GM21528 (cell line): Measurements from ENCODE around the gene VPS13D.
"Not testable (repeated sequence)": the region's sequence is repeated elsewhere in the genome, so short reads cannot be mapped to it uniquely, and the experiment has no call there.

Experiments used
- ATAC-seq: cut with Tn5 transposase; IDR thresholded peaks from one replicate; pipeline ENCODE4 v1.9.1; 2021; ENCODE audit warnings: mild to moderate bottlenecking, moderate library complexity; ENCODE audit not compliant: unreplicated experiment, low FRiP score

The VPS13D gene

DNA sequence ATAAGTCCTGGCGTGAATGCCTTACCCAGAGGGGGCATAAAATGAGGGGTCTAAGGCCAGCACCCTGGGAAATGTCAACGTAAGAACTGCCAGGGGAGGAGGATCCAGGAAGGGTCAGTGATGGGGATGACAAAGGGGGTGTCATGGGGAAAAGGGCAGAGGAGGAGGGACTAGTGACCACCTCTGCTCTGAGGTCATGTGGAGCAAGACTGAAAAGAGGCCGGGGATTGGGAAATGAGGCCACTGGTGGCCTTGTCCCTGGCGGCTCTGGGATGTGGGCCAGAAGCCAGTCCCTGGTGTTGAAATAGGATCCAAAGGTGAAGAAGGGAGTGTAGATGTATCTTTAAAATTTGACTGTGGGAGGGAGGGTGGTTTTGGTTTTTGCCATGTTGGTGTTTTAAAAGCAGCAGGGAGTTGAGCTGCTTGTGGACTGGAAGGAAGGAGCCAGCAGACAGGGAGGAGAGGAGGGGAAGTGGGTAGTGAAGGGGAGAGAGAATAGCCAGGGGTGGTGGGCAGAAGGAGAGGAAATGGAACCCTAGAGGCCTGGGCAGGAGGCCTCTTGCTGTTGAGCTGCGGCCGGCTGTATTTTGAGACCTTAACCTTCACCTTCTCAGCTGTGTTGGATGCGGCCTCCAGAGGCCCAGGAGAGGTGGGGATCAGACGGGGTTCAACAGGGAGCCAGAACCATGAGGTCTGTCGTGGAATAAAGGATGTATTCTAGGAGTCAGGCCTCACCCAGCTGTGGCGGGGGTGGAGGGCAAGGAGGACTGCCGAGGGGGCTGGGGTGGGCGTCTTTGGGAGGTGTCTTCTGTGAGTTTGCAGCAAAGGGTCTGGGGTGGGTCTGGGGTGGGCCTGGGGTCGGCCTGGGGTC lies 295.7 kb downstream of the VPS13D start:
- ATAC-seq, result no peak

DNA sequence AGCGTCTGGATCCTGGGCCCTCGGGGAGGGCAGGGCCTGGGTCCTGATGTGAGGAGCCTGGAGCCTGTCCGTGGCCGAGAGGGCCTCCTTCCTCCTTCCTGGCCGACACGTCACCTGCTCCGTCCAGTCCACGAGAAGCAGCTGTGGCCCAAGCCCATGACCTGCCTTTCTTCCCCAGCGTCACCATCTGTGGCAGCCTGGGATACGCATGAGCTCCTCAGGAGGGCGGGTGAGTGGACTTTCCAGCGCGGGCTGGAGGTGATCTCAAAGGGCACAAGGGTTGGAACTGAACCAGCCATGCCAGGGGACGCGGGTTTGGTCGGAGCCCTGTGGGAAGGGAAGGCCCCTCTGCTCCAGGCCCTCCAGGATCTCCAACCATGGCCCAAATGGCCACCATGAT lies 297.7 kb downstream of the VPS13D start:
- ATAC-seq, result no peak

DNA sequence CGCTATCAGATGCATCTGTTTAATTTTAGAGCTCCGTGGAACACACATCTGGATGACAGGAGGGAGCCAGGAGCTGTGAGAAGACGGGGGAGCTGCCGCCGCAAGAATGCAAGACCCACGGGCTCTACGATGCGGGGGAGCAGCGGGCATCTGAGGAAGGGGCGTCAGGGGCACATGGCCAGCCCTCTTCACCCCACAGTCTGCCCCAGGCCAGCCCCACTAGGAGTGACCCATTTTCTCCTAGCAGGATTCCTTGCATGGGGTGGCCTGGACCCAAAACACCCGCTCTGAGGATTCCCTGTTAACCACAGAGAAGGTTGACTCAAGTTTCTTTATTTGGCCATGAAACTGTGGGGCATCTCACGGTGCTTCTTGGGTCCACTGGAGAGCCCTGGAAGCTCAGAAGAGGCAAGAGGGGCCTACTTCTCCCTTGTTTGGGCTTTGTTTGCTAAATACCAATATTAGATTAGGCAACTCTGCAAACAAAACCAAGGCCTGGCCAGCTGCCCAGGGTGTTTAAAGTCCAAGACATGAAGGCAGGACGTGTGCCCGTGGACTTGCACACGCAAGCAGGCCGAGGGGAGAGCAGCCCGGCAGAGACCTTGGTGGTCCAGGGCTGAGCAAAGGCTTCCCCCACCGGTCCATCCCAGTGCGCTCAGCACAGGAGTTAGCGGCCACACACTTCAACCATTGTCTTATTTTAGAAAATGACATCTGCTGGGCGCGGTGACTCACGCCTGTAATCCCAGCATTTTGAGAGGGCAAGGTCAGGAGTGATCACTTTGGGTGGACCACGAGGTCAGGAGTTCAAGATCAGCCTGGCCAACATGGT lies 298.4 kb downstream of the VPS13D start:
- ATAC-seq, result no peak

DNA sequence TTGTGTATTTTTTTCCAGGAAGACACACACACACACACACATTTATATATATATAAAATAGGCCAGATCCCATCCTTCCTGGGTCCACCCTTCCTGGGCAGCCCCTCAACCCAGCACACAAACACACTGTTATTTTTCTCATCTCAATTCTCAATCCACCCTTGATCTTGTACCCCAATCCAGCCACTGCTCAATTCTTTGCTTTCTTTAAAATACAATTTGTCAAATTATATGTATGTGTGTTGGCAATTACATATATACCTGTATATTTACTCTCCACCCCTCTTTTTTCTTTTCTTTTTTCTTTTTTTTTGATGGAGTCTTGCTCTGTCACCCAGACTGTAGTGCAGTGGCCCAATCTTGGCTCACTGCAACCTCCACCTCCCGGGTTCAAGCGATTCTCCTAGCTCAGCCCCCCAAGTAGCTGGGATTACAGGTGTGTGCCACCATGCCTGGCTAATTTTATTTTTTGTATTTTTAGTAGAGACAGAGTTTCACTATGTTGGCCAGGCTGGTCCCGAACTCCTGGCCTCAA lies 299.9 kb downstream of the VPS13D start:
- no peak for ATAC-seq

DNA sequence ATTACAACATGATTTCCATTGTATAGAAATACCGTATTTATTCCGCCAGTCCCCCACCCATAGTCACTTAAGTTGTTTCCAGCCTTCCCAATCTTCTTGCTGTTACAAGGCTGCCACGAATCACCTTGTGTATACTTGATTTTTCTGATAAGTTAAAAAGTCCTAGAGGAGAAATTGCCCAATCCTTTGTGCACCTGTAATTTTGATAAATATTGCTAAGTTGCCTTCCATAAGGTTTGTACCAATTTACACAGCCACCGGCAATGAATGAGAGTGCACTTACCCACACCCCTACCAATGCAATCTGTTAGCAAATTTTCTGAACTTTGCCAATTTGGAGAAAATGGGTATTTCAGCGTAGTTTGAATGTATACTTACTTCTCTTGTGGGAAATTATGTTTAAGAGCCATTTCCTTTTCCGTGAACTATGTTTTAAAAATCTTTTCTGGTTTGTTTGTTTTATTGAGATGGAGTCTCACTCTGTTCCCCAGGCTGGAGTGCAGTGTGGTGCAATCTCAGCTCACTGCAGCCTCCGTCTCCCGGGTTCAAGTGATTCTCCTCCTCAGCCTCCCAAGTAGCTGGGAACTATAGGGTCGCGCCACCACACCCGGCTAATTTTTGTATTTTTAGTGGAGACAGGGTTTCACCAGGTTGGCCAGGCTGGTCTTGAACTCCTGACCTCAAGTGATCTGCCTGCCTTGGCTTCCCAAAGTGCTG lies 300.8 kb downstream of the VPS13D start:
- no peak for ATAC-seq

DNA sequence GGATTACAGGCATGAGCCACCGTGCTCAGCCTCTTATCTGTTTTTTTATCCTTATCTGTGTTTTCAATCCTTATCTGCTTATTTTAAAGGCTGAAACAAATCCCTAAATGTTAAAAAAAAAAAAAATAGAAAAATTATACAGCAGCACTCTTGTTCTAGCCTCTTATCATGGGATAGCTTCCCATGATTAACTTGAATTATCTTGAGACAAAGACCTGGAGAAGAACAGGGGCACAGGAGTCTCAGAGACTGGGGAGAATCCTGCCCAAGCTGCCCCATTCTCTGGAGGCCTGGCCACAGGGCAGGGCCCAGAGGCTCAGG lies 301.3 kb downstream of the VPS13D start:
- ATAC-seq, result no peak

DNA sequence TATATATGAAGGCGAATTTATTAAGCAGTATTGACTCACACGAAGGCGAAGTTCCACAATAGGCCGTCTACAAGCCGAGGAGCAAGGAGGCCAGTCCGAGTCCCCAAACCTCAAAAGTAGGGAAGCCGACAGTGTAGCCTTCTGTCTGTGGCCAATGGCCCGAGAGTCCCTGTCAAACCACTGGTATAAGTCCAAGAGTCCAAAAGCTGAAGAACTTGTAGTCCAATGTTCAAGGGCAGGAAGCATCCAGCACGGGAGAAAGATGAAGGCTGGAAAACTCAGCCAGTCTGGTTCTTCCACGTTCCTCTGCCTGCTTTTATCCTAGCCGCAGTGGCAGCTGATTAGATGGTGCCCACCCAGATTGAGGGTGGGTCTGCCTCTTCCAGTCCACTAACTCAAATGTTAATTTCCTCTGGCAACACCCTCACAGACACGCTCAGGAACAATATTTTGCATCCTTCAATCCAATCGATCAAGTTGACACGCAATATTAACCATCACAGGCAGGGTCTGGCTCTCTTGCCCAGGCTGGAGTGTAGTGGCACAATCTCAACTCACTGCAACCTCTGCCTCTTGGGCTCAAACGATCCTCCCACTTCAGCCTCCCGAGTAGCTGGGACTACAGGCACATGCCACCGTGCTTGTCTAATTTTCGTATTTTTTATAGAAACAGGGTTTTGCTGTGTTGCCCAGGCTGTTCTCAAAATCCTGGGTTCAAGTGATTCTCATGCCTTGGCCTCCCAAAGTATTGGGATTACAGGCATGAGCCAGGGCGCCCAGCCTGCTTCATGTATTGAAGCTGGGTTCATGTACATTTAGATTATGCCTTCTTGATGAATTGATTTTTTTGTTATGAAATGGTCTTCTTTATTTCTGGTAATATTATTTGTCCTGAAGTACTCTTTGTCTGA lies 302.8 kb downstream of the VPS13D start:
- ATAC-seq, result no peak

DNA sequence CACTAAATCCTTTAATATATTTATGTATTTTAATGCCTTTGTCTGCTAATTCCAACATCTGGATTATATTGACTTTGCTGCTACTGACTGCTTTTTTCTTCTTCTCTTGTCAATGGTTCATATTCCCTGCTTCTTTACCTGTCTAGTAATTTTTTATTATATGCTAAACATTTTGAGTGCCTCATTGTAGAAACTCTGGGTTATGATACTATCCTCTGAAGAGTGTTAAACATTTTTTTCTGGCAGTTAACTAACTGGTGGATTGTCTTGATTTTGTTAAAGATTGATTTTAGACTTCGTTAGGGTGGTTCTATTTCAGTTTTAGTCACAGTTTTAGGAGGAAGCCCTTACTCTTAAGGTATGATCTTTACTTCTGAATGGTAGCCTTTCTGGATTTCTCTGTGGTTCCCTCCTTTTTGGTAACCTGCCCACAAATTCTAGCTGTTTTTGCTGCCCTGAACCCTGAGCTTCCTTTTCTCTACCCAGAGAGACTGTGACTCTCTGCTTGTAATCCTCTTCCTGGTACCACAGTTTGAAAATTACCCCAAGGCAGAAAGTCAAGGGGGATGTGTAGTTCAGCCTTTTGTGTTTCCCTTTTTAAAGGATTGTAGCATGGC lies 306.3 kb downstream of the VPS13D start:
- no peak for ATAC-seq

DNA sequence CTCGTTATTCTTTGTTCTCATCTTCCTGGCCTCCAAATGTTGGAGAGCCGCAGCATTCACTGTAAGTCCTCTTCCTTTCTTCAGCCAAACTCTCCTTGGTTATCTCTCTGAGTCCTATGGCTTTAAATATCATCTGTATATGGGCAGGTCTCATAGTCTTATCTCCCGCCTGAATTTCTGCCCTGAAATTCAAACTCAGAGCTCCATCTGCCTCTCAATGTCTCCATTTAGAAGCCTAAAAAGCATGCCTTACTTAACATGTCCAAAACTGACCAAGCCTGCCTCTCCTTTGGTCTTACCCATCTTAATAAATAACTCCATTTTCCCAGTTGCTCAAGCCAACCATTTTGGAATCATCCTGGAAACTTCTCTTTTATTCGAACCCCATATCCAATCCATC lies 307.5 kb downstream of the VPS13D start:
- no peak for ATAC-seq

DNA sequence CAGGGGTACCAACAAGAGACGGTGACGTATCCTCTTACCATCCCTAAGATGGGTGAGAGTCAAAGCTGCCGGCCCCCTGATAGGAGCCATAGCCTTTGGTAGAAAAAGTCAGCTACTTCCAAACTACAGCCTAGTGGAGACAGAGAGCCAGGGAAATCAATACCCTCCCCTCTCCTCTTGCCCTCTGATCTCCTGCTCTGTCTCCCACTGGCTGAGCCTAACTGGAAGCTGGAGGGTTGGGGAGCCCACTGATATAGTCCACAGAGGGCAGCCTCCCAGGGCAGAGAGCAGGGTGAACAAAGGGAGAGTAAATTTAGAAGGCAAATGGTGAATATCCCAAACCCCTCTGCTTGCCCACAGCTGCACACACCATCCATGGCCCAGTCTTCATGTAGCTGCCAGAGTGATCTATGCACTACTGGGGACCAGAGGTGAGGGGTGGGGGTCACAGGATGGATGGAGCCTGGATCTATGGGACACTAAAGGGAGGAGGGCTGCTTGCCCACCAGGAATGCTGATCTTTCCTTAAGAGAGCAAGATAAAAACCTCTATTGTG lies 308.2 kb downstream of the VPS13D start:
- ATAC-seq, result no peak

DNA sequence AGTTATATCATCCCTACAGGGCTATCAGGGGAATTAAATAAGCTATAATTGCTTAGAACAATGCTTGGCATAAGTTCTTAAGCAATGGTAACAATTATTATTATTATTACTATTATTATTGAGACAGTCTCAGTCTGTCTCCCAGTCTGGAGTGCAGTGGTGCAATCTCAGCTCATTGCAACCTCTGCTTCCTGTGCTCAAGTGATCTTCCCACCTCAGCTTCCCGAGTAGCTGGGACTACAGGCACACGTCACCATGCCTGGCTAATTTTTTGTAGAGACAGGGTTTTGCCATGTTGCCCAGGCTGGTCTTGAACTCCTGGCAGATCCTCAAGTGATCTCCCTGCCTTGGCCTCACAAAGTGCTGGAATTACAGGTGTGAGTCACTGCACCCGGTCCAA lies 308.7 kb downstream of the VPS13D start:
- not testable (repeated sequence) for ATAC-seq

DNA sequence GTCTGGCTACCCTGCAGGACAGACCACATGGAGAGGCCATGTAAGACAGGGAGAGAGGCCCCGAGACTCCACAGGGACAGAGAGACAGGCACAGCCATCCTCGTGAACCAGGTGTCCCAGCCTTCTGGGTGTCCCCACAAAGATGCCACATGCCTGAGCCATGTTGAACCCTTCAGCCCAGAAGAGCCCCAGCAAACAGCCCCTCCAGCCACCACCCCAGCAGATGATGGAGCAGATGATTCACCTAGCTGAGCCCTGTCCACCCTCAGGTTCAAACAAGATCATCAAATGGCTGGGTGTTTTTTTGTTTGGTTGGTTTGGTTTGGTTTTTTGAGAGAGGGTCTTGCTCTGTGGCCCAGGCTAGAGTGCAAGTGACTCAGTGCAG lies 309.5 kb downstream of the VPS13D start:
- no peak for ATAC-seq

DNA sequence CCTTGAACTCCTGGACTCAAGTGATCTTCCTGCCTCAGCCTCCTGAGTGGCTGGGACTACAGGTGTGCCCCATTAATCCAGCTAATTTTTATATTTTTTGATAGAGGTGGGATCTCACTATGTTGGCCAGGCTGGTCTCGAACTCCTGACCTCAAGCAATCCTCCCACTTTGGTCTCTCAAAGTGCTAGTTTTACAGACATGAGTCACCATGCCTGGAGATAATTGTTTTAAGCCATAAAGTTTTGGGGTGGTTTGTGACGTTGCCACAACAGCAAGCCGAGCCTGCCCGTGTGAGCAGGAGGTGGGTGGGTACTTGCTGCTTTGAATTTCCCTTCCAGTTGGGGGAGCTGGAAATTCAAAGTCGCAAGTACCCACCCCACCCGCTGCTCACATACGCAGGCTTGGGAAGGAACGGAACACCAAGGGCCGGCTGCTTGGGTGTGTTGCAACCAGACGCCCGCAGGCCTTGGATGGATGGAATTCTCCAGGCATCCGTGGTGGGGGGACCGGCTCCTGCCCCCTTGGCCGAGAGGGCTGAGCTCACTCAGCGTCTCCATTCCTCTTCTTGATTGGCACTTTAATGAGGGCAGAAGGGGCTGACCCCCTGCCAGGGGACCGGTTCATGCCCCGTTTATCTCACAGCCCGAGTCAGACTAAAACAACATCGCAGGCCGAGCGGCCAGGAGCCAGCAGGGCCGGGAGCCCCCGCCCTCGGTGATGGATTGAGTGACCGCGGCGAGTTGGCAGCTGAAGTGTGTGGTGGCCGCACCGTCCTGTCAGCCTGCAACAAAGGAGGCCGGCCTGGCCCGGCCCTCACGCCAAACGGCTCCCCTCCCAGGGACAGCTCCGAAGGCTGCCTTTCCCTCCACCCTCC lies 310.1 kb downstream of the VPS13D start:
- ATAC-seq, result no peak

DNA sequence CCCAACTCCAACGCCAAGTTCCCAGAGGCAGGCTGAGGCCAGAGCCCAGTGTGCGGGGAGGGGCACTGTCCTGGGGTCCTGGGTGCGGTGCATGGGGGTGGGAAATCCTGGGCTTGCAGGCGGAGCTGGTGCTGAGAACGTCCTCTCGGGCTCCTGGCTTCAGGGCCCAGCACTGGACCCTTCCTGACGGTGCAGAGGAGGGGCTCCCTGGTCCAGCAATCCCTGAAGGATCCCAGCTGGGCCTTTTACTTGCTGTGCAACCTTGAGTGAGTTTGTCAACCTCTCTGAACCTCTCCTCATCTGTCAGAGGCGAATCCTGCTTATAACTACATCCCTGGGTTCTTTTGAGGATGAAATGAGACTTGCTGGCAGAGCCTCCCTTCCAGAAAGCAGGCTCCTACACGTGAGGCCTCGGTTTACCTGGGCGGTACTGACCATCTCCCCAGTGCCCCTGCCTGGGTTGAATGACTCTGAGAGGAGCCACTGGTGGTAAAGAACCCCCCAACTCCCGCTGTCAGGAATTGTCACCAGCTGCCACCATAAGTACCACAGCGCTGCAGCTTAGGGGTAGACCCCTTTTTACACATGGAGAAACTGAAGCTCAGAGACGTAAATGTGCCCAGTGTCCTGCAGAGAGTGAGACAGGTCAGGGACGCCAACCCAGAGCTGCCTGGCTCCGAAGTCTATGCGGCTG lies 310.9 kb downstream of the VPS13D start:
- ATAC-seq, result no peak

DNA sequence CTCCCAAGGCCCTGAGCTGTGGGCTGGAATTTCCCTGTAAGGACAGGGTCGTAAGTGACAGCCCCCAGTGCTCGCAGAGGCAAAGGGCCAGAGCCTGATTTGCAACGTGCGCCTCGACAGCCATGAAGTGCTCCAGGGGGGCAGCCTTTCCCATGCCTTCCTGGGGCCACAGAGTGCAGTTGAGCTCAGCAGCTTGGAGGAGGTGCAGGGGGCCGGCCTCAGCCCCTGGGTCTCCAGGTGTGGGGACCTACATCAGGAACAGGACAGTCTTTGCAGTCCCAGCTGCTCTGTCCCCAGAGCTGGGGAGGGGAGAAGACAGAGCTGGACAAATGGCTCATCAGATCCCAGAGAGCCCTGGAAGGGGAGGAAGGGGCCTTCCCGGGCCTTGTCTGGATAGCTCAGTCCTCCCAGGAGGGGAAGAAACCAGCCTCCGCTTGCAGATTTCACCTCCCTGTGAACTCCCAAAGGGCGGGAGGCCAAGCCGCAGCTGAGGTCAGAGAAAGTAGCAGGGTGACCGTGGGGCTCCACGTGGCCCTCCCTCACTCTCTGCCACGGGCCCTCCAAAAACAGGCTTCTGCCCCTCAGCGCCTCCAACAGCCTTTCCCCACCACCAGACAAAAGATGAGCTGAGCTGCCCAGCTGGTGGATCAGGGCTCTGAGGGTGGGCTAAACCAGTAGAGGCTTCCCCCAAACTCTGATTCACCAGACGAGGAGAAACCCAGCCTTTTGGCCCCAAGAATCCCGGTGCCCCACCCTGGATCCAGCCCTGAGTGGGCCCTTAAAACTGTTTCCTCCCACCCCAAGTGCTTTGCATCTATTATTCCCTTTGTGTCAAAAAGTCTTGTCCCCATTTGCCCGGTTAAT lies 311.7 kb downstream of the VPS13D start:
- no peak for ATAC-seq

DNA sequence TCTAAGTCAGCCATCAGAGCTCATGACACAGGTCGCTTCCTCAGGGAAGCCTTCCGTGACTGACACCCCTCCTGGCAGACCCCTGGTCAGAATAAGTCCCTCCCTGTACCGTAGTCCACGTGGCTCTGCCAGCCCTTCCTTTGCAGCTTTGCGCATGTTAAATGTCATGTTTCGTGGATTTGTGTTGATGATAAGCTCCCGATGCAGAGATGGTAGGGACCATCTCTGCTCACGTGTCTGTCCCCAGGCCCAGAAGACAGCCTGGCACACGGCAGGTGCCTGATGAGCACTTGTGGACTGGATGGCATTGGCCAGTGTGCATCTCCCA lies 312.3 kb downstream of the VPS13D start:
- ATAC-seq, result no peak
